ENCODE data around the gene CCDC201. TPM values are rescaled to one million over a fixed set of nuclear protein-coding genes. Genes with fewer than 3 reads are reported as not detected.

CCDC201 gene
- total and polyA plus RNA-seq, 9 donors = 0.15 TPM; not detected in 8

DNA sequence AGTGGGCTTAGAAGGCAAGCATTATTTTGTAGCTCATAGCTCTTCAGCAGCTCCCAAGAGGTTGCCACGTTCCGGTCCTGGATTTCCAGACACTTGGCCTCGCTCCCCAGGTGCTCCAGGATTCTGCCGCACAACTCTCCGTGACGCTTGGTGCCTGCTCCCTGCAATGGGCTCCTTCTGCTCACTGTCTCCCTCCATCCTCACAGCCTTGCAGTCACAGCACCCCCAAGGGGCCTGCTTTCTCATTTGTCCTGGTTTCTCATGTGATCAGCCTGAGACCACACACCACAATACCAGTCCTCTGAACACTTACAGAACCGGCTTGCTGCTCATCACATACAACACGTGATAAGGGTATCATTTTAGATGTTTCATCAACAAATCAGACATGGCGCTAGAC lies 38.4 kb upstream of the CCDC201 start:
- no peak overlapping the region for H3K4me3 ChIP-seq
- WGBS, 3 donors = 89 to 94% (median 92%) methylated on average over 9 of the region's 9 CpGs
- no peaks in the 10 kb centered on the region for H3K4me1 ChIP-seq (ENCODE audit: insufficient read depth)
- no peaks in the 10 kb centered on the region for H3K27me3 ChIP-seq
- no peak for TF ChIP-seq EP300 (IDR thresholded peaks at IDR 0.05)
- TF ChIP-seq, protein P1, sequence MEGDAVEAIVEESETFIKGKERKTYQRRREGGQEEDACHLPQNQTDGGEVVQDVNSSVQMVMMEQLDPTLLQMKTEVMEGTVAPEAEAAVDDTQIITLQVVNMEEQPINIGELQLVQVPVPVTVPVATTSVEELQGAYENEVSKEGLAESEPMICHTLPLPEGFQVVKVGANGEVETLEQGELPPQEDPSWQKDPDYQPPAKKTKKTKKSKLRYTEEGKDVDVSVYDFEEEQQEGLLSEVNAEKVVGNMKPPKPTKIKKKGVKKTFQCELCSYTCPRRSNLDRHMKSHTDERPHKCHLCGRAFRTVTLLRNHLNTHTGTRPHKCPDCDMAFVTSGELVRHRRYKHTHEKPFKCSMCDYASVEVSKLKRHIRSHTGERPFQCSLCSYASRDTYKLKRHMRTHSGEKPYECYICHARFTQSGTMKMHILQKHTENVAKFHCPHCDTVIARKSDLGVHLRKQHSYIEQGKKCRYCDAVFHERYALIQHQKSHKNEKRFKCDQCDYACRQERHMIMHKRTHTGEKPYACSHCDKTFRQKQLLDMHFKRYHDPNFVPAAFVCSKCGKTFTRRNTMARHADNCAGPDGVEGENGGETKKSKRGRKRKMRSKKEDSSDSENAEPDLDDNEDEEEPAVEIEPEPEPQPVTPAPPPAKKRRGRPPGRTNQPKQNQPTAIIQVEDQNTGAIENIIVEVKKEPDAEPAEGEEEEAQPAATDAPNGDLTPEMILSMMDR (IDR thresholded peaks at IDR 0.05) = no peak
- TF ChIP-seq POLR2A (IDR thresholded peaks at IDR 0.05) = no peak
- H3K36me3 ChIP-seq = no peaks in the 10 kb centered on the region
- no peak for DNase-seq
- H3K27ac ChIP-seq = no peak overlapping the region
- intact Hi-C loops (cut with DNase I) = loop anchor here in 1 of 4 donors (10.0 kb wide), 1 partner anchor 1333 kb away; no protein-coding TSS in a partner anchor
- no peaks in the 10 kb centered on the region for H3K9me3 ChIP-seq

DNA sequence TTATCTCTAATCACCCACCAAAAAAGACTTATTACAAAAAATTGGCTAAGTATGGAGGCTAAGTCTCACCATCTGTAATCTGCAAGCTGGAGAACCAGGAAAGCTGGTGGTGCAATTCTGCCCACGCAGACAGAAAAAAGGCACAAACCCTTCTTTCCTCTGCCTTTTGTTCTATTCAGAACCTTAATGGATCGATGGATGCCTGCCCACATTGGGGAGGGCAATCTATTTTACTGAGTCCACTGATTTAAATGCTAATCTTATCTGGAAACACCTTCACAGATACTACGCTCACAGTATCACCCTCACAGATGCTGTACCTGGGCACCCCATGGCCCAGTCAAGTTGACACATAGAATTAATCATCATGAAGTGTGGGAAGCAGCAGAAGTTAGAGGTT lies 38.0 kb upstream of the CCDC201 start:
- no peak for TF ChIP-seq EP300 (IDR thresholded peaks at IDR 0.05)
- TF ChIP-seq, protein P1 (IDR thresholded peaks at IDR 0.05) = no peak
- no peak for TF ChIP-seq POLR2A (IDR thresholded peaks at IDR 0.05)
- Histone ChIP-seq H3K4me1 (ENCODE audit: insufficient read depth) (no peaks in the 10 kb centered on the region), H3K27ac (no peak overlapping the region), H3K4me3 (no peak overlapping the region), H3K36me3 (no peaks in the 10 kb centered on the region), H3K27me3 (no peaks in the 10 kb centered on the region), H3K9me3 (no peaks in the 10 kb centered on the region)
- 93 to 97% (median 96%) methylated on average over 3 of the region's 3 CpGs for WGBS, 3 donors
- intact Hi-C loops (cut with DNase I) = loop anchor here in 1 of 4 donors (10.0 kb wide), 1 partner anchor 1334 kb away; no protein-coding TSS in a partner anchor
- DNase-seq = no peak

DNA sequence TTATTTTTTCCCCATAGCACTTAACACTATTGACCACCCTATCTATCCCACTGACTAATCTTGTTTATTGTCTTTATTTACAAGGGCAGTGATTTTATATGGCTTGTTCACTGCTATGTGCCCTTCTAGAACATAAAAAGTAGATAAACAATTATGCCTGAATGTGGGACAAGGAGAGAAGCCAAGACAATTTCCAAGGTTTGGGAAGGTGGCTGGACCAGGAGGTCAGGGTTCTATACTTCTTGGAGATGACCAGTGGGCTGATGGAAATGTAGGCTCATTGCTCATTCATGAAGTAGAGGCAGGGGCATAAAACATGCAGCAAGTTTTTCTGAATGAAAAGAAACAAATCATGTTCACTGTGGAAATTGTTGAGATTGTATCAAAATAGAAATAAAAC lies 36.7 kb upstream of the CCDC201 start:
- Histone ChIP-seq H3K27me3 (no peaks in the 10 kb centered on the region), H3K27ac (no peak overlapping the region), H3K36me3 (no peaks in the 10 kb centered on the region), H3K9me3 (no peaks in the 10 kb centered on the region), H3K4me3 (no peak overlapping the region), H3K4me1 (ENCODE audit: insufficient read depth) (no peaks in the 10 kb centered on the region)
- TF ChIP-seq EP300 (IDR thresholded peaks at IDR 0.05) (no peak), POLR2A (IDR thresholded peaks at IDR 0.05) (no peak)
- TF ChIP-seq, protein P1 (IDR thresholded peaks at IDR 0.05) = no peak
- DNase-seq = no peak
- intact Hi-C loops (cut with DNase I) = no loop called here

DNA sequence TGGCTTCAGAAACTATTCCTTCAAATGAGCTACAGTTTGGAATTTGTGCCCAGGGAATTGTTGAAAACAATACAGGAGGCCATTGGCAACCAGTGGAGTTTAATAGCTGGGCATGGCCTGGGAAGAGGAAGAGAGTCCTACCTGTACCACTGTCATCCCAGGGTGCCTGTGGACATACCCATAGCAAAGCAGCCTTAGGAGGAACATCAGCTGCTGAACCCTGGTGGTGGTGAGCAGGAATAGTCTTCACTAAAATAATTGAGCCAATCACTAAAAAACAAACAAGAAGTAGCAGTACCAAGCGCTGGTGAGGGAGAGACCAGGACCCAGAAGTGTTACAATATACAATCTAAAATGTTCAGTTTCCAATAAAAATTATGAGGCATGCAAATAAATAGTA lies 29.9 kb upstream of the CCDC201 start:
- H3K27ac ChIP-seq = no peak overlapping the region
- no peaks in the 10 kb centered on the region for H3K27me3 ChIP-seq
- TF ChIP-seq EP300 (IDR thresholded peaks at IDR 0.05) (no peak), POLR2A (IDR thresholded peaks at IDR 0.05) (no peak)
- TF ChIP-seq, protein P1 (IDR thresholded peaks at IDR 0.05) = no peak
- no peaks in the 10 kb centered on the region for H3K4me1 ChIP-seq (ENCODE audit: insufficient read depth)
- DNase-seq = no peak
- H3K36me3 ChIP-seq = no peaks in the 10 kb centered on the region
- H3K4me3 ChIP-seq = no peak overlapping the region
- intact Hi-C loops (cut with DNase I) = no loop called here
- no peaks in the 10 kb centered on the region for H3K9me3 ChIP-seq
- 91 to 95% (median 92%) methylated on average over 1 of the region's 1 CpG for WGBS, 3 donors
